GM21576 (cell line): ENCODE results near the gene OTOP2.

Source experiments
- ATAC-seq: cut with Tn5 transposase; IDR thresholded peaks from one replicate; pipeline ENCODE4 v1.9.1; 2021; ENCODE audit warnings: mild to moderate bottlenecking, moderate library complexity; ENCODE audit not compliant: unreplicated experiment

The OTOP2 gene

DNA sequence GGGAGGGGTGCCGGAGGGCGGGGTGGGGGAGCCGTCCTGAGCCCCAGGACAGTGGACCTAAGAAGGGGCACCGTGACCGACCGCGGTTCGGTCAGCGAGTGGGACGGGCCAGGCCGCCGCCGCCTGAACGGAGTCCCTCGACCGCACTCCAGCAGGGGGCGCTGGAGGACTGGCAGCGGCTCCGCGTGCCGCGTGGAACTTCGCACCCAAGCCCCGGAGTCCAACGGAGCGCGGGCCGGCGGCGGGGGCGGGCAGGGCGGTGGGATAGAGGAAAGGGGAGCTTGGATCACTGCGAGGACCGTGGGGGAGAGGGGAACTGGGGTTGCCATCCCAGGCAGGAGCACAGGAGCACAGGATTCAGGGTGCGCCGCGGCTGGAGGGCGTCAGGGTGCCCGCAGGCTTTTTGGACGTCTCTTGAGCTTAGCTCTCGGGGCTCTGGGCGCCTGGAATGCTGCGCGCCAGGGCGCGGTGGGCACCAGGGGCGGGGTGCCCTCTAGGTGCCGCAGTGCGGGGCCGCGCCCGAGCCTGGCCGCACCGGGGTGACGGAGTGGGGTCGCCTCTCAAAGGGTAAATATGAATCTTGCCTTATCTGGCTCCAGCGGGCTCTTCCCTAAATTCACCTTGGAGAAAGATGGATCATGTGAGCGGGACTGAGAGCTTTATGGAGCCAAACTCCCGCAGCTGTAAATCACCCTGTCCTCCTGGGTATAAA lies 379 bp upstream of the OTOP2 start:
- ATAC-seq, result no peak

- ATAC-seq, result no peak
Measured at GRCh38 chr17:74925242-74925641, 1.2 kb downstream of the OTOP2 start.

DNA sequence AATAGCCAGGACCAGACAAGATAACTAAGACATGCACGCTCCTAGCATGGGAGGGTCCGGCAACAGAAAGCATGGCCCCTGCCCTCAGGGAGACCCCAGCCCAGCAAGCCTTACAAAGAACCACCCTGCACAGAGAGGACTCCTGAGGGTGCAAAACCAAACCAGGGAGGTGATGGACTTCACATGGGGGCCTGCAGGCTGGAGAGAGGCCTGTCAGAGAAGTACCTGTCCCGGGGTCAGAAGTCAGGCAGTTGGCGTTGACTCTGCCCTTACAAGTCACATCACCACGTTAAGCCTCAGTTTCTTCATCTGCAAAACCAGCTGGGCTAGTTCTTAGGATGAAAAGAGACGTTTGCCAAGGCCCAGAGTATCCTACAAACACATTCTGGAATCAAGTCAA lies 4.7 kb downstream of the OTOP2 start:
- no peak for ATAC-seq

- ATAC-seq, result no peak
Measured at GRCh38 chr17:74930535-74931036, 6.5 kb downstream of the OTOP2 start.

- no peak for ATAC-seq
Measured at GRCh38 chr17:74935048-74935447, 11.0 kb downstream of the OTOP2 start.

DNA sequence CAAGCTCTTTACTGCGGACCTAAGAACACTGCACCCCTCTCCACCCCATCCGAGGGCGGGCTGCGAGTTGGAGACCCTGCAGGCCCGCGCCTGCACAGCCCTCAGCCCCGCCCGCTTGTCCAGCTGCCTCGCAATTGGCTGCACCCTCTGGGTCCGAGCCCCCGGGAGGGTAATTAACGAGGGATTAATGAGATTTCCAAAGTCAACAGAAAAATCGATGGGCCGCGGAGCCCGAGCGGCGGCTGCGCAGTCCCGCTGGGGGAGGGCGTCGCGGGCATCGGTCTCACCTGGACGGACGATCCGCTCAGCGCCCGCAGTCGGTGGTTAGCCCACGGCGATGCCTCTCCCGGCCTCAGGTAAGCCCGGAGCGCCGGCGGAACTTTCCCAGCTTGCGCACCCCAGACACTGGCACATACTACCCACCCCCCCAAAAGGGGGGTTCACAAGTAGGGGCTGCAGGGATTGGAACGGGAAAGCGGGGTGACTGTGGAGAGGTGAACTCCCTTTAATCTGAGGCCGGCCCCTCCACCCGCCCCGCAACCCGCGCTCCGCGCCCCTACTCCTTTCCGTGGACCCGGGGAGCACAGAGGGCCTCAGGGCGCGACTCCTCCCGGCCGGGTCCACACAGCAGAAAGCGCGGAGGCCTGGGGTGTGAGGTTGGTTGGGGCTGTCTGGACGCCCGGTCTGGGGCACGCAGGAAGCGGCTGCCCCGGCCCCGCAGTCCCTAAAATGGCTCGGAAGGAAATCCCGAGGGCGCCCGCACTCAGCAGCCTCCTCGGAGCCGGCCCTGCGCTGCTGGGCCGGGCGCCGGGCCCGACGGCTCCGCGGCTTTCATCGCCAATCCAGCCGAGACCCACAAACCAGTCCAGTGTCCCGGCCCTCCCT lies 11.8 kb downstream of the OTOP2 start, which contains the start of gene OTOP3:
OTOP3 (plus strand) TSS at position 314 of the 885 bp plus-strand sequence; CDS start at position 338, 24 bp downstream.
- no peak for ATAC-seq

DNA sequence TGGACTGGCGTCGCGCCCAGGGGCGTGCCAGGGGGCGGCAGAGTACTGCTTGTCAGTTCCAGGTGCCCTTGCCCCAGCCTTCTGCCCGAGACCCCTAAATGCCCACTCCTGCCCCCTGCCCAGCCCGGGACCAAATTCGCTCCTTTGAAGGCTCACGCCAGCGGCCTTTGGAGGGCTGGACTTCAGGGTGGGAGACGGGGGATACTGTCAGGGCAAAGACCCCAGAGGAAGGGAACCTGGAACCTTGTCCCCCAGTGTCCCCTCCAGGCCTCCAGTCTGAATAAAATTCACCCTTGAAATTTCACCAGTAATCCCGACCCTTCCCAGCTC lies 12.4 kb downstream of the OTOP2 start:
- no peak for ATAC-seq

DNA sequence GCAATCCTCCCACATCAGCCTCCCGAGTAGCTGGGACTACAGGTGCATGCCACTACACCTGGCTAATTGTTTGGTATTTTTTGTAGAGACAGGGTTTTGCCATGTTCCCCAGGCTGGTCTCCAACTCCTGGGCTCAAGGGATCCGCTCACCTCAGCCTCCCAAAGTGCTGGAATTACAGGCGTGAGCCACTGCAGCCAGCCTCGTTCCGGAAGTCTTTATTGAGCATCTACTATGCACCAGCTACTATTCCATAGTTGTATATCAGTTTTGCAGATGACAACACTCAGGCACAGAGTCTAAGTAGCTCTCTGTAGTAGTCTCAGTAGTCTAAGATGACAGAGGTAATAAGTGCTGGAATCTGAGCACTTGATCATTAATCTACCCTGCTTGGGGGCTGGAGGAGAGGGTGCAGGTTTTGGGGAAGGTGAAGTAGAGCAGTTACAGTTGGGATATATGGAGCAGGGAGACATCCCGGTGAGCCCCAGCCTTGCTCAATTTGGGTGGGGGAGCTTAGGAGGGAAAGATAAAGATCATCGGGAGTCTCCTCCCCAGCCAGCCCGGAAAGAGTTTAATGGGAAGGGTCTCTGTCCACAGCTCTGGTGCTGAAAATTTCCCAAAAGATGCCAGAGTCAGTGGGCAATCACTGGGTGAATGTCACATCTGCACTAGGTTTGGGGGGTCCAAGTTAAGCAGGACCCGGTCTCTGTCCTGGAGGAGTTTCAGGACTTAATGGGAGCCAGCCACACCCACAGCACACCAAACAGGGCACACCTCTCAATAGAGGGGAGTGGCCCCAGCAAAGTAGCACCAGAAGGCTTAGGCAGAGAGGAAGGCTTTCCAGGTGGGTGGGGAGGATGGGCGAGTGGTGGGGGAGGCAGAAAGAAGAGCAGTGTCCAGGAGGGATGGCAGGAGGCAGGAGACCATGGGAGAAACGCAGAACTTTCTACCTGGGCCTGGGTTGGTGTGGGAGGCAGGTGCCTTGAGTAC lies 13.3 kb downstream of the OTOP2 start:
- no peak for ATAC-seq

DNA sequence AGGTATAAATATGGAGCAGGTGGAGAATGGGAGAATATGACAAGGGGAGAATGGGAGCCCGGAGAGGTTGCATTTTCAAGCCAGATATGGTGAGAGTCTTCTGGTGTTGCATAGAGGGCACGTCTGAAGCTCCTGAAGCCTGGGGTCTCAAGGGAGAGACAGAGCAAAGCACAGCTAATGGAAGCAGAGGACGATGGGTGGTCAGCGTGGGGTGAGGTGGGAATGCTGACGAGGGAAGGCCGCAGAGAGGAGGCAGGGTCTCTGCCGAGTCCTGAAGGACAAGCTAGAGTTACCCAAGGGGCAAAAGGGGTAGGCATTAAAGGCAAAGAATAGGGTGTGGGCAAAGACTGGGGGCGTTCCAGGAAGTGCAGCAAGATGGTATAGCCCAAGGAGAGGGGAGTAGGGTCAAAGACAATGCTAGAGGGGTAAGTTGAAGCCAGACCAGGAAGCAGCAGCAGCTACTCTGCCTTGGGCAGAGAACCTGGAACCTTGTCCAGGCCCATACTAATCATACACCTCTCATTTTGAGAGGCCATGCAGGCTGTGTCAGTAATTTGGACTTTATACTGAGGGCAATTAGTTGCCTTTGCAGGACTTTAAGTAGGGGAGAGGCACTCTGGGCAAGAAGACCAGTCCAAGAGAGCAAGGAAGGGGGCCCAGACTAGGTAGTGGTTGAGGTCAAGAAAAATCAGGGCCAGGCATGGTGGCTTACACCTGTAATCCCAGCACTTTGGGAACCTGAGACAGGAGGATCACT lies 14.3 kb downstream of the OTOP2 start:
- no peak for ATAC-seq

GRCh38 chr17:74939534-74939933 lies 15.5 kb downstream of the OTOP2 start:
- no peak for ATAC-seq

GRCh38 chr17:74941128-74941725 lies 17.2 kb downstream of the OTOP2 start:
- no peak for ATAC-seq

DNA sequence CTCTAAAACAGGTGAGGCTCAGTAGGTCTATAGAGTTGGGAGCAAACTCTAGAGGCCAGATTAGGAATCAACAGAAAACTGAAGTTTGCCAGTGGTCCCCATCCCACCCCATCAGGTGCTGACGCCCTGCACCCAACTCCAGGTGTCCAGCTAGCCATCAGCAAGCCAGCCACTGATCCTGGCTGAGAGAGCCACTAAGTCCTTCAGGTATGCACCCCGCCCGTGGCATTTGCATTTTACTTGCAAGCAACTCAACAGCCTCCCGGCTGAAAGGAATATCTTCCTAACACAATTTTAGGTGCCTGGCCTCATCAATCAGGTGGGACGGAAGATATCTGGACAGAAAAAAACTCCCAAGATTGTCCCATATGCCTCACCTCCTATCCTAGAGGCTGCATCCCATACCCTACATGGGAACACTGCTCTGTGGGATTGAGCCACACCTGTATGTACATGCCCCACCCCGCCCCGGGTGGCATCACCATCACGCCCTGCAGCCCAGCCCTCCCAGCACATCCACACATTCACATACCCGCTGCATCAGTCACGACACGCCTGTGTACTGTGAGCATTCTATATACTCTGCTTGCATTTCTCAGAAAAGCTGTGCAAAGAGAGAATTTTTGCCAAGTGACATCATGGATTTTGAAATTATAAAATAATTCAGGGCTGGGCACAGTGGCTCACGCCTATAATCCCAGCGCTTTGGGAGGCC lies 19.9 kb downstream of the OTOP2 start:
- no peak for ATAC-seq

- peak; percentile 69 for ATAC-seq
Measured at GRCh38 chr17:74945543-74945942, 21.5 kb downstream of the OTOP2 start.

DNA sequence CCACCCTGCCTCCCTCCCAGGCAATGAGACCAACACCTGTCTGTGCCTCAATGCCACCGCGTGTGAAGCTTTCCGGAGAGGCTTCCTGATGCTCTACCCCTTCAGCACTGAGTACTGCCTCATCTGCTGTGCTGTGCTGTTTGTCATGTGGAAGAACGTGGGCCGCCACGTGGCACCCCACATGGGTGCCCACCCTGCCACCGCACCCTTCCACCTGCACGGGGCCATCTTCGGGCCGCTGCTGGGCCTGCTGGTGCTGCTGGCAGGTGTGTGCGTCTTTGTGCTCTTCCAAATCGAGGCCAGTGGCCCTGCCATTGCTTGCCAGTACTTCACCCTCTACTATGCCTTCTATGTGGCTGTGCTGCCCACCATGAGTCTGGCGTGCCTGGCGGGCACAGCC lies 22.6 kb downstream of the OTOP2 start:
- ATAC-seq, result no peak

GRCh38 chr17:74947041-74947754 lies 23.1 kb downstream of the OTOP2 start:
- no peak for ATAC-seq

GRCh38 chr17:74949455-74950115 lies 25.5 kb downstream of the OTOP2 start:
- no peak for ATAC-seq

- ATAC-seq, result no peak
Measured at GRCh38 chr17:74950207-74950606, 26.1 kb downstream of the OTOP2 start.

GRCh38 chr17:74951065-74951464 lies 27.0 kb downstream of the OTOP2 start:
- no peak for ATAC-seq
